WTC11 (cell line): ENCODE results near the gene NARS2.

ENCODE experiments used
- MAX ChIP-seq: sonication (generic); formaldehyde crosslinking; IDR thresholded peaks from 2 replicates; pipeline ENCODE4 v1.8.0; 2022; ENCODE audit warnings: mild to moderate bottlenecking, missing genetic modification reagents
- PRRX2 ChIP-seq: fragments of 250-450 bp; sonication (Bioruptor Pico); IDR thresholded peaks from 2 replicates; pipeline ENCODE4 v1.8.0; 2021; ENCODE audit warnings: mild to moderate bottlenecking
- TCF7 ChIP-seq: sonication (generic); formaldehyde crosslinking; IDR thresholded peaks from 2 replicates; pipeline ENCODE4 v1.8.0; 2022; ENCODE audit warnings: mild to moderate bottlenecking, low read depth, missing genetic modification reagents, moderate library complexity
- TF ChIP-seq, protein P1 (sequence below): fragments of 200-600 bp; IDR thresholded peaks from 2 replicates; pipeline ENCODE4 v1.8.0; 2022; ENCODE audit warnings: antibody characterized with exemption
- TF ChIP-seq, protein P2 (sequence below): sonication (generic); formaldehyde crosslinking; IDR thresholded peaks from 2 replicates; pipeline ENCODE4 v1.8.1; 2023; ENCODE audit warnings: mild to moderate bottlenecking, missing genetic modification reagents, moderate library complexity
- TF ChIP-seq, protein P3 (sequence below): sonication (generic); formaldehyde crosslinking; IDR thresholded peaks from 2 replicates; pipeline ENCODE4 v1.8.1; 2023; ENCODE audit warnings: mild to moderate bottlenecking, missing genetic modification reagents, moderate library complexity

- TF ChIP-seq, protein P1, sequence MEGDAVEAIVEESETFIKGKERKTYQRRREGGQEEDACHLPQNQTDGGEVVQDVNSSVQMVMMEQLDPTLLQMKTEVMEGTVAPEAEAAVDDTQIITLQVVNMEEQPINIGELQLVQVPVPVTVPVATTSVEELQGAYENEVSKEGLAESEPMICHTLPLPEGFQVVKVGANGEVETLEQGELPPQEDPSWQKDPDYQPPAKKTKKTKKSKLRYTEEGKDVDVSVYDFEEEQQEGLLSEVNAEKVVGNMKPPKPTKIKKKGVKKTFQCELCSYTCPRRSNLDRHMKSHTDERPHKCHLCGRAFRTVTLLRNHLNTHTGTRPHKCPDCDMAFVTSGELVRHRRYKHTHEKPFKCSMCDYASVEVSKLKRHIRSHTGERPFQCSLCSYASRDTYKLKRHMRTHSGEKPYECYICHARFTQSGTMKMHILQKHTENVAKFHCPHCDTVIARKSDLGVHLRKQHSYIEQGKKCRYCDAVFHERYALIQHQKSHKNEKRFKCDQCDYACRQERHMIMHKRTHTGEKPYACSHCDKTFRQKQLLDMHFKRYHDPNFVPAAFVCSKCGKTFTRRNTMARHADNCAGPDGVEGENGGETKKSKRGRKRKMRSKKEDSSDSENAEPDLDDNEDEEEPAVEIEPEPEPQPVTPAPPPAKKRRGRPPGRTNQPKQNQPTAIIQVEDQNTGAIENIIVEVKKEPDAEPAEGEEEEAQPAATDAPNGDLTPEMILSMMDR: no peak
- TF ChIP-seq, protein P2, sequence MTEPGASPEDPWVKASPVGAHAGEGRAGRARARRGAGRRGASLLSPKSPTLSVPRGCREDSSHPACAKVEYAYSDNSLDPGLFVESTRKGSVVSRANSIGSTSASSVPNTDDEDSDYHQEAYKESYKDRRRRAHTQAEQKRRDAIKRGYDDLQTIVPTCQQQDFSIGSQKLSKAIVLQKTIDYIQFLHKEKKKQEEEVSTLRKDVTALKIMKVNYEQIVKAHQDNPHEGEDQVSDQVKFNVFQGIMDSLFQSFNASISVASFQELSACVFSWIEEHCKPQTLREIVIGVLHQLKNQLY (CRISPR knock-in tag): no peak
- no peak for TF ChIP-seq PRRX2 (CRISPR knock-in tag)
- TF ChIP-seq TCF7 (CRISPR knock-in tag): no peak
- TF ChIP-seq, protein P3, sequence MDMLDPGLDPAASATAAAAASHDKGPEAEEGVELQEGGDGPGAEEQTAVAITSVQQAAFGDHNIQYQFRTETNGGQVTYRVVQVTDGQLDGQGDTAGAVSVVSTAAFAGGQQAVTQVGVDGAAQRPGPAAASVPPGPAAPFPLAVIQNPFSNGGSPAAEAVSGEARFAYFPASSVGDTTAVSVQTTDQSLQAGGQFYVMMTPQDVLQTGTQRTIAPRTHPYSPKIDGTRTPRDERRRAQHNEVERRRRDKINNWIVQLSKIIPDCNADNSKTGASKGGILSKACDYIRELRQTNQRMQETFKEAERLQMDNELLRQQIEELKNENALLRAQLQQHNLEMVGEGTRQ (CRISPR knock-in tag): no peak
- no peak for TF ChIP-seq MAX (CRISPR knock-in tag)
Observed at GRCh38 chr11:78424334-78425270, 150.1 kb downstream of the NARS2 start.
